NCI-H1048 (cell line): ENCODE measurements around the gene RAD51B.
"Not testable (repeated sequence)": the region's sequence is repeated elsewhere in the genome, so short reads cannot be mapped to it uniquely, and the experiment has no call there.

Source experiments
- DNase-seq: peaks from one replicate; lab custom pipeline; 2025; lab: John Stamatoyannopoulos, UW

RAD51B gene

GRCh38 chr14:68027276-68027675 is 207.7 kb downstream of the RAD51B start:
- no peak for DNase-seq

- no peak for DNase-seq
These were observed 208.5 kb downstream of the RAD51B start for GRCh38 chr14:68028075-68028474.

GRCh38 chr14:68031011-68031410 is 211.4 kb downstream of the RAD51B start:
- DNase-seq = not testable (repeated sequence)

- no peak for DNase-seq
These were observed 212.6 kb downstream of the RAD51B start for GRCh38 chr14:68032154-68032553.

DNA sequence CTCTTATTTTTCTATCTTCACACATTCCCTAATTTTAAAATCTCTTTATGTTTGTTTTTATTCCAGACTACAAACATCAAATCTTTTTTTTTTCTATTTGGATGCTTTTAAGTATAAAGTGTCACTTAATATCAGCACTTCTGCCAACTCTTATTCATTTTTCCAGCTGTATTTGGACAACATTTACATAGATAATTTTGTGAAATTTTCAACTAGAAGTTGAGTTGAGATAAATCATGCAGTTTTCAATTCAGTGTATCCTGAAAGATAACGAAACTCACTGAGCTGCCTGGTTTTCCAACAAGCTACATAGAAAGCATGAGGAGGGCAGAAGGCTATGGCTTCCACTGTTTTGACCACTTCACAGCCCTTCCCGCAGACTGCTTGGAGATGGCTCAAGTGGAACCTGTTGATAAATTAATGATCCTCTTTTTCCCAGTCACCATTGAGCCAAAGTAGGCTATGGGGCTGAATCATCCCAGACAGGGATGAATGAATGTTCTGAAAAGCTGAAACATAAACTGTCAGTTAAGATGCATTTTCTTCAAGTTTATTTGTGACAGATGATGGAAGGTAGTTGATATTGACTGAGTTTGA is 213.9 kb downstream of the RAD51B start:
- DNase-seq = no peak

DNA sequence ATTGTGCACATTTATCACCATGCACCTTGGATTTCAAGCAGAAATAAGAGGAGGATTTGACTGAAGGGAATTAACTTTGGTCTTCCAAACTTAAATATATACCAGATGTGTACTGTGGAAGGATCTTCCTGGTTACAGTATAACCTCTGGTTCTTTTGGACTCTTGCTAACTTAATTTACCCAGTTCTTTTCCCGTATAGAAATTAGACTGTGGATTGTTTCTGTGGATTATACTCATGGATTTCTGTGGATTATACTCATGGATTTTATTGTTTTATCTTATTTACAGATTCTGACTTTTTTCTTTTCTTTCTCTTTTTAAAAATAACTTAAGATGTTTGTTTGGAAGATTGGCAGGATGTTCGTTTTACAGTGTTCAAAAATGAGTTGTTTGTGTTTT is 215.3 kb downstream of the RAD51B start:
- DNase-seq = no peak

DNA sequence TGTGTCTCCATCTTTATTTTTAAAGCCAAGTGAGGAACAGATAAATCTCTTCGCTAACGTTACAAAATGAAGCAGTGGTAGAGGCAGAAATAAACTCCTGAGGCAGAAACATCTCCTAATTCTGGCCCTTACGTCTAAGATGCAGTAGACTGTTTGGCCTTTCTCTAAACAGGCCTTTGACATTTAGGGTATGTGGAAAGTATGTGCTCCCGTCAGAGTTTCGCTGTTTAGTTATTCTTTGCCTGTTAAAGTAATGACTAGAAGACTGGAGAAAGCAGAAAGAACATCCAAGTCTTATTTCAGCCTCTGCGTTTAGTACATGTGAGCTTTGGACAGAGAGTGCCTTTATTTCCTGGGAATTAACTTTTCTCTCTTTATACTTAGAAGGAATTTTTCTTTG is 216.6 kb downstream of the RAD51B start:
- DNase-seq = no peak

DNA sequence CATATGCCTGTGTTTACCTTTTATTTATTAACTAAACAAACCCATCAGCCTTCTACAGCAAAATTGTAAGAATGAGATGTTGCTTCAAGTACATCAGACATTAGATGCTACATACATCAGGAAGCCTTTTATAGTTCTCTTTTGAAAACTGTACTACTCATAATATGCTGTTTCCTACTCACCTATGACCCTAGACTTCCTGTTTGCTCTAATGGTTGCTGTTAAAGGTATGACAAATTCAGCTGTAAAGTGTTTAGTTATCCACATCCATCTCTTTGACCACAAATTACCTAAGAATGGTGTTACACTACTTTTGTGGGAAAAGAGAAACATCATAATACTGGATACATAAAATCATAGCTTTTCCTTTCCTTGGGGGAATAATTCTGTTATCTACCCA is 220.0 kb downstream of the RAD51B start:
- no peak for DNase-seq

DNA sequence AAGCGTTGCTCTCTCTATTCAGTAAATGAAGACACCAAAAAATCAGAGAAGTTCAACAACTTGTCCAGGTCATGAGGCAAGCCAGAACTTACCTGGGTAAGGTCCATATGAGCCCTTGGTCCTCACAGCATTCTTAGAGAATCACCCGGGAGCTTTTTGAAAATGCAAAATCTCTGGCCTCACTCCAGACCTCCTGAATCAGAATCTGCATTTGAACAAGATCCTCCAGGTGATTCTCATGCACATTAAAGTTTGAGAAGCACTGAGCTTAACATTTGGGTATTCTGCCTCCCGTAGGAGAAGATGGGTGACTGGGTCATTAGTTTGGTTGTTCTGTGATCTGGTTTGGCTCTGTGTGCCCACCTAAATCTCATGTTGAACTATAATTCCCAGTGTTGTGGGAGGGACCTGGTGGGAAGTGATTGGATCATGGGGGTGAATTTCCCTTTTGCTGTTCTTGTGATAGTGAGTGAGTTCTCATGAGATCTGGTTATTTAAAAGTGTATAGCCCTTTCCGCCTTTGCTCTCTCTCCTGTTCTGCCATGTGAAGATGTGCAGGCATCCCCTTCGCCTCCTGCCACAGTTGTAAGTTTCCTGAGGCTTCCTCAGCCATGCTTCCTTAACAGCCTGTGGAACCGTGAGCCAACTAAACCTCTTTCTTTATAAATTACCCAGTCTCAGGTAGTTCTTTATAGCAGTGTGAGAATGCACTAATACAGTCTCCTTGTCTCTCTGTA is 221.2 kb downstream of the RAD51B start:
- no peak for DNase-seq

DNA sequence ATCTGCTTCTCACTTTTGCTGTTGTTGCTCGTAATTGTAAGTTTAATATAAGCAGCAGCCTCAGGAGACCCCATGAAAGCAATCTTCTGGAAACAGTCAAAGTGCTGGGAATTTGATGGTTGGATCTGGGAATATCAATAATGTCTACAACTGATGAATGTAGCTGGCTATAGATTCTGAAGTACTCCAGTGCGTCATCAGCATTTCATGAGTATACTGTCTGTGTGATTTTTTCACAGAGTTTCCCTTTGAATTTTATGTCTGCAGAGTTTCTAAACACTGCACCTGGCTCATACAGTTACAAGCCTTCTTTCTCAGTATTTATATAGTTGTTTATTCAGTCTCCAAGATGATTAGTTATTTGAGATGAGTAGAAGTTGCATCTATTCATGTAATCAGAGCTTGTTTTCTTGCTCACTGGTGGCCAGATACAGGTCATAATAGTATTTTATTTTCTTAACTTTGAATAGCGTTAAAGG is 222.3 kb downstream of the RAD51B start:
- no peak for DNase-seq

DNA sequence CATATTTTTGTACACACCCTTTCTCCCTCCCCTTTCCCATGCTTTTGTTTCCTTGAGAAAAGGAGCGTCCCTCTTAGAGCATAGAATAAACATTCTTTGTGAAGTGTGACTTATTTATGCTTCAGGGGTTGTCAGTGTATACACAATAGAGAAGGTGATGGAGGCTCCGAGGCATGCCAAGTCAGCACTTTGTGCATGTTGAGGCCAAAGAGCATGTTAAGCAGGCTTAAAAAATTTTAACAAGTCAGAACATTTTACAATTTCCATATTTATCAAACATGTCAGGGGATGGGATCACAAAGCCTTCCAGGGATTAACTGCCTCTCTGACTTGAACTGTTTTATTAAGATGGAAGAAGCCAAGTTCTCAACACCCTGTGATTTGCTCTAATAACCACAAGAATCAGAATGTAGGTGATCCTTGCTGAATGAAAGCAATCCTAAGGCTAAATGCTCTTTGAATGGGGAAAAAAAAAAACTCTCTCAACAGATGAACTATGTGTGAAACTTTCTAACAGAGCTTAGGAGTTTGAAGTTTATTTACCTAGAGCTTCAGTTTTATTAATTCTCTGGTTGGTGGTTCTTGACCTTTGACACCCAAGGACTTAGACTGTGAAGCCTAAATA is 223.1 kb downstream of the RAD51B start:
- DNase-seq = no peak

GRCh38 chr14:68043752-68044151 is 224.2 kb downstream of the RAD51B start:
- no peak for DNase-seq

DNA sequence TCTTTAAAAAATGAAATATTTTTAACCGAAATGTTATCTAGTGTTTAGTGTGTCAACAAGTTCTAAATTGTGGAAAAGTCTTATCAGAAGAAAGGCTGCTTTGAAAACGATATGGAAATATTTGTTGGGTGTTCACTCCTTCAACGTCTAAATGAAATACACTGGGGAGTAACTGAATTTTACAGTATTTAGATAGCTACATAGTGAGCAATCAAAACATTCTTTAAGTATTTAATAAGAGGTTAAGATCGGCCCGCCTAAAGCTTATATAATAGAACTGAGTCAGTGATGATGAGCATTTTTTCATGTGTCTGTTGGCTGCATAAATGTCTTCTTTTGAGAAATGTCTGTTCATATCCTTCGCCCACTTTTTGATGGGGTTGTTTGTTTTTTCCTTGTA is 228.3 kb downstream of the RAD51B start:
- DNase-seq = no peak

- DNase-seq = not testable (repeated sequence)
These were observed 229.2 kb downstream of the RAD51B start for GRCh38 chr14:68048815-68049214.

DNA sequence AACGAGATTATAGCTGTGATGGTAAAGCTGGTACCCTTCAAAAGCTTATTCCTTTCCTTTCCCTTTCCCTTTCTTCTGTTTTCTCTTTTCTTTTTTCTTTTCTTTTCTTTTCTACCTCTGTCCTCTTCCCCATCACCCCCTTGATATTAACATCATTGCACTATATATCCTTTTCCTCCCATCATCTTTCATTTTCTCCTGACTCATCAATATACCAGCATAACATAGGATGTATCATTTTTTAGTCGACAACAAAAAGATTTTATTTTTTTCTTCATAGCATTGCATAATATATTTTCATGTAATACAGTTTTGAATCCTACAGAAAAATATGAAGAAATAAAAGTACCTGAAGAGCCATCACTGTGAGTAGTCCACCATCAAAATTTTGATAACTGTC is 230.6 kb downstream of the RAD51B start:
- DNase-seq = no peak

GRCh38 chr14:68051146-68051545 is 231.6 kb downstream of the RAD51B start:
- DNase-seq = no peak

DNA sequence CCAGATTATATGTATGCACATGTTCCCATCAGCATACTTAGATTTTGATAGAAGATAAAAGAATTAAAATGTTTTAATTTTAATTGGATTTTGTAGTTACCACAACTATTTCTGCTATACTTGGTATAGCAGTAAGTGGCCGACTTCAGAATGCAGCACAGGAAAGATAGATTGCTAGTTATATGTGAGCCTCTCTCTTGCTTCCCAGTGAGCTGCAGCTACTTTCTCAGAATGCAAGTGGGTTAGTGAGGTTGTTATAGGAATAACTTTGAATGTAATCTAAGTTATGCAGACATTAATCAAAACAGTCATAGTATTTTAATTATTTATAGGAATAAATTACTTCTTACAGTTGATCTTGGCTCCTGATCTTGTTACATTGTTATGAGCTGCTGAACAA is 240.6 kb downstream of the RAD51B start:
- no peak for DNase-seq

- DNase-seq = no peak
These were observed 243.1 kb downstream of the RAD51B start for GRCh38 chr14:68062651-68063050.

DNA sequence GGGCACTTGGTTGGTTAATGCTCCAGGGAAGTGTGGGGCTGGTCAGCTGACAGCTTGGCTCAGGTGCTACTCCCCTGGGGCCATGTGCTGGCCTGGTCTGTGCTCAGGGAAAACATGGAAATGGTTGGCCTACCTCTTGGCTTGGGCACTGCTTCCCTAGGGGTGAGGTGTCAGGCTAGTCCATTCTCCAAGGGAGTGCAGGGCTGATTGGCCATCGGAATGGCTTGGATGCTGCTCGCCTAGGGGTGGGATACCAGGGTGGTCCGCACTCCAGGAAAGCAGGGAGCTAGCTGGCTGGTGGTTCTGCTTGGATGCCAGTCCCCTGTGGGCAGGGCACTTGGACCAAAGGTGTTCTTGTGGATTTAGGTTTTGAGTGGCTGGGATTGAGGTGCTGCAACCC is 245.7 kb downstream of the RAD51B start:
- DNase-seq = no peak

GRCh38 chr14:68074765-68075381 is 255.3 kb downstream of the RAD51B start:
- DNase-seq = no peak

DNA sequence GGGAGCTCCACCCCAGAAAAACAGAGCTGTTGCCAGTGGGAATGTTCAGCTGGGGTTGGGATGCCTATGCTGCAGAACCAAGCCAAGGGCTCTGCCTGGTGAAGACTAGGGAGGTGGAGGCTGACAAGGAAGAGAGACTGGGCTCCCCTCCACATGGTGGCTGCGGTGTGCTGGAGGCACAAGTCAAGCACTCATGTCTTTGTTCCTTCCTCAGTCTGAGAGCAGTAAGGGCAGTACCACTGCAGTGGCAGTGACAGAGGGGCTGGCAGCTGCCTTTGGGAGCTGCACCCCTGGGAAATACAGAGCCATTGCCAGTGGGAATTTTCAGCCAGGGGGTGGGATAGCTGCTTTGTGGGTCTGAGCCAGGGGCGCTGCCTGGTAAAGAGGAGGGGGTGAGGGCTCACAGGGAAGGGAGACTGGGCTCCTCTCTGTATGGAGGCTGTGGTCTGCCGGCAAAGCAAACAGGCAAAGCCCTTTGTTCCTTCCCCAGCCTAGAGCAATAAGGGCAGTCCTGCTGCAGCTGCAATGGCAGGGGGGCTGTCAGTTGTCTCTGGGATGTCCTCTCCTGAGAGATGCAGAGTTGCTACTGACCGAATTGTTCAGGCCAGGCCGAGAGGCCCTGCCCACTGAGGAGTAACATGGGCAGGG is 255.9 kb downstream of the RAD51B start:
- no peak for DNase-seq

- no peak for DNase-seq
These were observed 256.9 kb downstream of the RAD51B start for GRCh38 chr14:68076451-68076850.
